K562 (cell line): ENCODE results near the gene RBMS1. TPM values are rescaled to one million over a fixed set of nuclear protein-coding genes. Genes with fewer than 3 reads are reported as not detected.

ENCODE experiments used
- ELF2 ChIP-seq: fragments of 250-450 bp; sonication (Bioruptor Pico); IDR thresholded peaks from 2 replicates; pipeline ENCODE4 v1.5.0; 2021; ENCODE audit warnings: mild to moderate bottlenecking
- GTF2A2 ChIP-seq: IDR thresholded peaks from 2 replicates; pipeline ENCODE4 v1.6.1; 2016; ENCODE audit warnings: mild to moderate bottlenecking, missing genetic modification characterization, missing compliant biosample characterization
- MEF2A ChIP-seq: IDR thresholded peaks from 2 replicates; pipeline ENCODE4 v1.6.1; 2011; ENCODE audit warnings: low read depth, mild to moderate bottlenecking, low read length, moderate library complexity; ENCODE audit not compliant: control insufficient read depth
- NCOA2 ChIP-seq, 2 experiments: fragments of 450-650 bp; IDR thresholded peaks; 2 replicates each; pipeline ENCODE4 v1.6.1; 2018; ENCODE audit warnings: mild to moderate bottlenecking in 2 of 2, moderate library complexity in 1 of 2; ENCODE audit not compliant: partially characterized antibody in 2 of 2
- NR0B1 ChIP-seq: fragments of 450-650 bp; IDR thresholded peaks from one replicate; pipeline ENCODE4 v1.6.1; 2018; ENCODE audit warnings: mild to moderate bottlenecking, moderate library complexity; ENCODE audit not compliant: partially characterized antibody
- RAD21 ChIP-seq, 2 experiments: fragments of 250-450 bp in 1 of 2; fragments of 450-650 bp in 1 of 2; sonication (Bioruptor Pico) in 1 of 2; formaldehyde crosslinking in 1 of 2; IDR thresholded peaks in 1 of 2; conservative IDR thresholded peaks in 1 of 2; 2 replicates each; pipeline versions ENCODE4 v1.4.0 to v1.8.0; 2020 to 2022; ENCODE audit warnings: mild to moderate bottlenecking in 2 of 2, moderate library complexity in 1 of 2
- TEAD4 ChIP-seq, 2 experiments: sonication (generic) in 1 of 2; formaldehyde crosslinking in 1 of 2; IDR thresholded peaks; 2 replicates each; pipeline versions ENCODE4 v1.6.1 to v1.8.0; 2012 to 2022; ENCODE audit warnings: borderline replicate concordance in 1 of 2, inconsistent platforms in 1 of 2, low read length in 1 of 2, mild to moderate bottlenecking in 1 of 2, missing genetic modification reagents in 1 of 2
- ZFP91 ChIP-seq: sonication (generic); formaldehyde crosslinking; IDR thresholded peaks from 2 replicates; pipeline ENCODE4 v1.8.0; 2022; ENCODE audit warnings: mild to moderate bottlenecking, missing genetic modification reagents
- ZNF695 ChIP-seq: fragments of 450-650 bp; formaldehyde crosslinking; IDR thresholded peaks from 2 replicates; pipeline ENCODE4 v1.4.0; 2020; ENCODE audit warnings: mild to moderate bottlenecking, moderate library complexity
- polyA plus RNA-seq, 8 experiments: library from polyadenylated mRNA; depleted of rRNA in 4 of 8; stranded (reverse) in 5 of 8; unstranded in 3 of 8; fragments of >200 nt; fragmentation: Nextera tagmentation in 2 of 8; fragmentation: Illumina TruSeq in 1 of 8; extraction: Ambion mirVana in 2 of 8; extraction: Trizol in 1 of 8; gene quantifications; 2 replicates each; pipeline versions ENCODE4 v1.2.1 to v1.2.3, GENCODE V29; 2011 to 2014; ENCODE audit warnings: inconsistent platforms in 1 of 8, missing spikeins in 1 of 8
- total RNA-seq, 7 experiments: library from RNA; depleted of rRNA in 6 of 7; stranded (reverse); fragments of >200 nt in 6 of 7; fragmentation: Illumina TruSeq in 2 of 7; extraction: Trizol in 2 of 7; gene quantifications; 2 replicates each; pipeline versions ENCODE4 v1.2.1 to v1.2.3, GENCODE V29; 2011 to 2021; ENCODE audit warnings: low replicate concordance in 1 of 7

RBMS1 gene
- total and polyA plus RNA-seq, 9 of the 15 experiments (the other 6 are each of a cell fraction or from before 2014, with no cell fraction given), result 0.04 to 0.31 (median 0.09) TPM; not detected in 6

- TF ChIP-seq NR0B1 (no peak), TEAD4 (IDR thresholded peaks at IDR 0.05; ENCODE audit: low read length) (no peak), TEAD4 (CRISPR knock-in tag; IDR thresholded peaks at IDR 0.05; ENCODE audit: borderline replicate concordance) (no peak), NCOA2 (IDR thresholded peaks at IDR 0.05; ENCODE audit: partially characterized antibody in 2 of 2) (no peak), ZNF695 (CRISPR knock-in tag) (no peak), ZFP91 (CRISPR knock-in tag) (no peak), RAD21 (CRISPR knock-in tag; conservative IDR thresholded peaks at IDR 0.05 in 1 of 2, IDR thresholded peaks at IDR 0.05 in 1 of 2) (no peak), GTF2A2 (tag) (no peak), MEF2A (no peak), ELF2 (no peak)
- TF ChIP-seq, all 486 proteins: peak for 0
These were observed 141.7 kb downstream of the RBMS1 start (continued) for GRCh38 chr2:160351956-160352355.
